ENCODE data around the gene SASH3. TPM values are rescaled to one million over a fixed set of nuclear protein-coding genes. Genes with fewer than 3 reads are reported as not detected.

The SASH3 gene
- 1 to 10 TPM; 2.9 to 4.5 TPM for total RNA-seq

DNA sequence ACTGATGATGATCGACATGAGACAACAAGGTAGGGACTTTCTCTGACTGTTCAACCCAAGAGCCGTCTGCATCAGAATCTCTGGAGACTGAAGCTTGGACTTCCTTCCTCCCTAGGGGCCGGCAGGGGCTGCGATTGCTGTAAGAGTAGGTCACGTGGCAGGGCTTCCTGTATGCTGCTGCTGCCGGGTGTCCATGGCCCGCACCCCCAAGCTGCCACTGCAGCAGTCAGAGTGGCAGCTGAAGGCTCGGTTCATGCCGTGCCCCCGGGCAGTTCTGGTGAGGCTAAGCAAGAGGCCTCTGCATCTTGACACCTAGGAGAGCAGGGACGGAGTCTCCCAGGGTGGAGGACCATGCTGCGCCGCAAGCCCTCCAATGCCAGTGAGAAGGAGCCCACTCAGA lies at the start of gene SASH3:
SASH3 (plus strand) TSS at position 203 of the 400 bp plus-strand sequence; CDS start at position 352, 149 bp downstream.
- TF ChIP-seq, protein P1, sequence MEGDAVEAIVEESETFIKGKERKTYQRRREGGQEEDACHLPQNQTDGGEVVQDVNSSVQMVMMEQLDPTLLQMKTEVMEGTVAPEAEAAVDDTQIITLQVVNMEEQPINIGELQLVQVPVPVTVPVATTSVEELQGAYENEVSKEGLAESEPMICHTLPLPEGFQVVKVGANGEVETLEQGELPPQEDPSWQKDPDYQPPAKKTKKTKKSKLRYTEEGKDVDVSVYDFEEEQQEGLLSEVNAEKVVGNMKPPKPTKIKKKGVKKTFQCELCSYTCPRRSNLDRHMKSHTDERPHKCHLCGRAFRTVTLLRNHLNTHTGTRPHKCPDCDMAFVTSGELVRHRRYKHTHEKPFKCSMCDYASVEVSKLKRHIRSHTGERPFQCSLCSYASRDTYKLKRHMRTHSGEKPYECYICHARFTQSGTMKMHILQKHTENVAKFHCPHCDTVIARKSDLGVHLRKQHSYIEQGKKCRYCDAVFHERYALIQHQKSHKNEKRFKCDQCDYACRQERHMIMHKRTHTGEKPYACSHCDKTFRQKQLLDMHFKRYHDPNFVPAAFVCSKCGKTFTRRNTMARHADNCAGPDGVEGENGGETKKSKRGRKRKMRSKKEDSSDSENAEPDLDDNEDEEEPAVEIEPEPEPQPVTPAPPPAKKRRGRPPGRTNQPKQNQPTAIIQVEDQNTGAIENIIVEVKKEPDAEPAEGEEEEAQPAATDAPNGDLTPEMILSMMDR (IDR thresholded peaks at IDR 0.05), result no peak
- Histone ChIP-seq H3K9ac (ENCODE audit: low read depth in 2 of 2, low read length in 2 of 2) (peak within 1 kb of the TSS in 1 of 2 donors; percentile 47), H3K27me3 (no peaks in the 10 kb centered on the region), H3K36me3 (no peaks in the 10 kb centered on the region), H3K9me3 (no peaks in the 10 kb centered on the region), H3K27ac (peak within 1 kb of the TSS; percentile 61), H3K4me3 (peak within 1 kb of the TSS; percentile 12), H3K4me1 (no peaks in the 10 kb centered on the region)
- no peak for DNase-seq
- intact Hi-C loops (cut with DNase I), result no loop called here

DNA sequence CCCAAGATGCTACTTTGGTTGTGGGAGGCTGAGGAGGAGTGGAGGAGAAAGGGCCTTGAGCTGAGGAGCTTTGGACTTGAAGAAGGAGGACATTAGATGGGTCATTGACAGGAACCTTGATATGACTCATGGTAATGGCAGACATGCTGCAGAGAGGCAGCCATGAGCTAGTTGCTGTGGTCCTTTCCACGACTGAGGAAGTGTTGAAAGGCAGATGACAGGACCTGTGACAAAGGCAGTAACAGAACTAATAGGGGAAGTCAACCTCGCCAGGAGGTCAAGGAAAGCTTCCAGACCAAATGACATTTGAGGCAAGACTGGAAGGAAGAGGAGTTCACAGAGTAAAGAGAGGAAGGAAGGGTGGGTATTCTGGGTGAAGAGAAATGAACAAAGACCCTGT lies 48.5 kb upstream of the SASH3 start:
- no peaks in the 10 kb centered on the region for H3K4me1 ChIP-seq
- H3K4me3 ChIP-seq, result no peak overlapping the region
- H3K9ac ChIP-seq (ENCODE audit: low read depth in 2 of 2, low read length in 2 of 2), result no peak overlapping the region
- H3K36me3 ChIP-seq, result no peaks in the 10 kb centered on the region
- intact Hi-C loops (cut with DNase I), result no loop called here
- no peaks in the 10 kb centered on the region for H3K27me3 ChIP-seq
- no peaks in the 10 kb centered on the region for H3K9me3 ChIP-seq
- TF ChIP-seq, protein P1 (IDR thresholded peaks at IDR 0.05), result no peak
- no peak overlapping the region for H3K27ac ChIP-seq
- no peak for DNase-seq

DNA sequence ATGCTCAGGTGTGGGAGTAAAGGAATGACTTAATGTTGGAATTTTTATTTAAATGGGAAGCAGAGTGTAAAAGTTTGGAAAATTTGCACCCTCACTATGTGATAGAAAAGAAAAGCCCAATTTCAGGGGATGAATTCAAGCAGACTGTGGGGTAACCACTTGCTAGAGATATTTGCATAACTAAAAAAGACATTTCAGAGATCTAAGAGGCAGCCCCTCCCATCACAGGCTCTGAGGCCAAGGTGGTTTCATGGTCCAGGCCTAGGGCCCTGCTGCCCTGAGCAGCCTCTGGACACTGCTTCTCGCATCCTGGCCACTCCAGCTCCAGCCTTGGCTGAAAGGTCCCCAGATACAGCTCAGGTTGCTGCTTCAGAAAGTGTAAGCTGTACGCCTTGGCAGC lies 46.9 kb upstream of the SASH3 start:
- Histone ChIP-seq H3K36me3 (no peaks in the 10 kb centered on the region), H3K4me3 (no peak overlapping the region), H3K9ac (ENCODE audit: low read depth in 2 of 2, low read length in 2 of 2) (no peak overlapping the region), H3K4me1 (no peaks in the 10 kb centered on the region), H3K27me3 (no peaks in the 10 kb centered on the region), H3K27ac (no peak overlapping the region), H3K9me3 (no peaks in the 10 kb centered on the region)
- intact Hi-C loops (cut with DNase I), result no loop called here
- TF ChIP-seq, protein P1 (IDR thresholded peaks at IDR 0.05), result no peak
- no peak for DNase-seq

DNA sequence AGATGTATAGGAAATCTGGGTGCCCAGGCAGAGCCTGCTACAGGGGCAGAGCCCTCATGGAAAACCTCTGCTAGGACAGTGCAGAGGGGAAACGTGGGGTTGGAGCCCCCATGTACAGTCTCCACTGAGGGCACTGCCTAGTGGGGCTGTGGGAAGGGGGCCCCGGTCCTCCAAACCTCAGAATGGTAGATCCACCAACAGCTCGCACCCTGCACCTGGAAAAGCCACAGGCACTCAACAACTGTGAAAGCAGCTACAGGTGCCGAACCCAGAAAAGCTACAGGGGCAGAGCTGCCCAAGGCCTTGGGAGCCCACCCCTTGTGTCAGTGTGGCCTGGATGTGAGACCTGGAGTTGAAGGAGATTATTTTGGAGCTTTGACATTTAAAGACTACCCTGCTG lies 46.4 kb upstream of the SASH3 start:
- Histone ChIP-seq H3K9me3 (no peaks in the 10 kb centered on the region), H3K9ac (ENCODE audit: low read depth in 2 of 2, low read length in 2 of 2) (no peak overlapping the region), H3K27ac (no peak overlapping the region), H3K4me3 (no peak overlapping the region), H3K36me3 (no peaks in the 10 kb centered on the region), H3K27me3 (no peaks in the 10 kb centered on the region), H3K4me1 (no peaks in the 10 kb centered on the region)
- DNase-seq, result no peak
- TF ChIP-seq, protein P1 (IDR thresholded peaks at IDR 0.05), result no peak
- intact Hi-C loops (cut with DNase I), result no loop called here

DNA sequence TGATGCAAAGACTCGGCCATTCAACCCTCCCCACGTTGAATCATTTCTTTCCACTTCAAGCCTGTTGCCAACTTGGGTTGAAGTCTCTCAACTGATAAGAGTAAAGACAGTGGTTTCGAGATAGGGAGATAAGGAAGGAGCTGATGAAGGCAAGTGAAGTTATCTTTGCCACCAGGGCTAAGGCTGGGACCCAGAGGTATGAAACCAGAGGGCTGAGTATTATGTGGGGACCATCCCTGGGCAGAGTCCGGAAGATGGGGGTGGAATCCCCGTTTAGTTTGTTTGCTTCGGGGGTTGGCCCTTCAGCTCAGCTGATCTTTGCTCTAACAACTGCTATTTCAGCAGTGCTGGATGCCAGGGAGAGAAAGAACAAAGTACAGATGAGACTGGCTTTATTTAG lies 43.3 kb upstream of the SASH3 start:
- TF ChIP-seq, protein P1 (IDR thresholded peaks at IDR 0.05), result no peak
- intact Hi-C loops (cut with DNase I), result no loop called here
- Histone ChIP-seq H3K9ac (ENCODE audit: low read depth in 2 of 2, low read length in 2 of 2) (no peak overlapping the region), H3K27ac (no peak overlapping the region), H3K9me3 (no peaks in the 10 kb centered on the region), H3K4me1 (no peaks in the 10 kb centered on the region), H3K27me3 (no peaks in the 10 kb centered on the region), H3K4me3 (no peak overlapping the region), H3K36me3 (no peaks in the 10 kb centered on the region)
- DNase-seq, result no peak

DNA sequence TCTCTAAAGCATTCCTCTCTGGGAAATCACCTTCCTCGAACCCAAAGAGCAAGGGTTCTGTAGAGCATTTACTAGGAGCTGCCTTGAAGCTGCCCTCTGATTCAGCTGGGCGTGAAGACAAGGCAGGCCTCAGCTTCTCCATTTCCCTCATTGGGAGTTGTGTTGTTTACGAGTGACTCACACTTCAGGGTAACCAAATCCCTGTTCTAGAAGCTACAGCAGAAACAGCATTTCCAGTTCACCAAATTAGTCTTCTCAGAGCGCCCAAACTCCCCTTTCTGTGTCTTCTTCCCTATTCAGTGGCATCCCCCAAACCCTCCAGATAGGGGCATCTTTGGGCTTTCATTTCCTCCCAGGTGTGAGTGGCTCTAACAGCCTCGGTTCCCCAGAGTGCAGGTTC lies 41.8 kb upstream of the SASH3 start:
- Histone ChIP-seq H3K27ac (no peak overlapping the region), H3K4me1 (no peaks in the 10 kb centered on the region), H3K27me3 (no peaks in the 10 kb centered on the region), H3K9me3 (no peaks in the 10 kb centered on the region), H3K4me3 (no peak overlapping the region), H3K9ac (ENCODE audit: low read depth in 2 of 2, low read length in 2 of 2) (no peak overlapping the region), H3K36me3 (no peaks in the 10 kb centered on the region)
- TF ChIP-seq, protein P1 (IDR thresholded peaks at IDR 0.05), result no peak
- no peak for DNase-seq
- intact Hi-C loops (cut with DNase I), result no loop called here

All from colonic mucosa (tissue), 4 donors.